Retinal pigment epithelial cell (primary cell): ENCODE measurements around the gene ZMAT1.
"Not testable (repeated sequence)": the region's sequence is repeated elsewhere in the genome, so short reads cannot be mapped to it uniquely, and the experiment has no call there.

Experiments used
- DNase-seq: peaks from one replicate; pipeline ENCODE4 v3.0.0-alpha.2; 2010; ENCODE audit warnings: low read depth
- H3K4me3 ChIP-seq: 2 replicates; pipeline ENCODE4 v1.5.1; 2011; ENCODE audit warnings: mild to moderate bottlenecking, low read length, control low read depth, moderate library complexity
- CTCF ChIP-seq: conservative IDR thresholded peaks from 2 replicates; pipeline ENCODE4 v1.5.1; 2011; ENCODE audit warnings: low read depth, low read length, control low read depth, inconsistent platforms

ZMAT1 gene

DNA sequence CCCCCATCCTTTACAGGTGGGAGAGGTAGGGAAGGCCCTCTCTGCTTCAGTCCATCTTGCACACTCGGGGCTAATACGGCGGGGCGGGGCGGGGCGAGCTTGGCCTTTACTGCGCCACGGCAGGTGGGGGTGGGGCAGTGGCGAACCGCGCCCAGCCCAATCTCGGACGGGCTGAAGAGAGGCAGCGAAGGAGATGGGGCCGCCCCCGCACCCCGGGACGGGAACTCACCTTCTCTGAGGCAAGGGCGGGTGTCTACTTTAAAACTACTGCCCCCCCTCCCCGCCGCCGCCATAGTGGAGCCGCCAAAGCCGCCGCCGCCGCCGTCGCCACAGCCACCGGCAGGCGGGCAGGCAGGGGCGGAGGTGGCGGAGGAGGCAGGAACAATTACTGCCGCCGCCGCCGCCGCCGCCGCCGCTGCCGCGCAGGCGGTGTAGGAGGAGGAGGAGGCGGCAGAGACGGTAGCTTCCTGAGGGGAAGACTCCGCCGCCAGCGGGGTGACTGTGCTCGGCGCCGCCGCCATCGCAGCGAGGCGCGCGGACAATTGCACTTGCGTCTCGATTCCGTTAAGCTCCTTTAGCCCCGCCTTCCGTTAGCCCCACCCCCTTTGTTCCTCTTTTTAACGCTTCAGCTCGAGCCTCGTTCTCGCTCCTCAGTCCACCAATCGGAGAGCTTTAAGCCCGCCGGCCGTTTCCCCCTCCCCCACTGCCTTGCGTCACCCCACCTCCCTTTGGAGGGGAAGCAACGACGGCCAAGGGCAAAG lies at the start of gene ZMAT1:
Gene ZMAT1, minus strand, starts transcription at position 540 of the 761 bp plus-strand sequence. Its CDS starts 19 bp downstream, at position 521.
- DNase-seq: peak; percentile 67
- no peak for TF ChIP-seq CTCF
- H3K4me3 ChIP-seq: peak within 1 kb of the TSS; percentile 60

DNA sequence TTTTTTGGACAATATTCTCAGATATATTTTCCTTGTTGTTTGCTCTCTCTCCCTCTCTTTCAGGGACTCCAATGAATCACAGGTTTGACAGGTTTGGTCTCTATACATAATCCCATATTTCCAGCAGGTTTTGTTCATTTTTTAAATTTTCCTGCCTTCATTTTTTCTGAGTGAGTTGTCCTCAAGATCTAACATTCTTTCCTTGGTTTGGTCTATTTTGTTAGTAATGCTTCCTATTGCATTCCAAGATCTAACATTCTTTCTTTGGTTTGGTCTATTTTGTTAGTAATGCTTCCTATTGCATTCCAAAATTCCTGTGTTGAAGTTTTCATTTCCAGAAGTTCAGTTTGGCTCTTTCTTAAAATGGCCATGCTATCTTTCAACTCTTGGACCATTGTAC lies 45.3 kb upstream of the ZMAT1 start:
- H3K4me3 ChIP-seq: no peak overlapping the region
- no peak for TF ChIP-seq CTCF
- DNase-seq: no peak

GRCh38 chrX:101973066-101973465 lies 41.2 kb upstream of the ZMAT1 start:
- no peak overlapping the region for H3K4me3 ChIP-seq
- DNase-seq: no peak
- no peak for TF ChIP-seq CTCF

- H3K4me3 ChIP-seq, DNase-seq: not testable (repeated sequence)
These were observed 33.2 kb upstream of the ZMAT1 start for GRCh38 chrX:101964923-101965539.

DNA sequence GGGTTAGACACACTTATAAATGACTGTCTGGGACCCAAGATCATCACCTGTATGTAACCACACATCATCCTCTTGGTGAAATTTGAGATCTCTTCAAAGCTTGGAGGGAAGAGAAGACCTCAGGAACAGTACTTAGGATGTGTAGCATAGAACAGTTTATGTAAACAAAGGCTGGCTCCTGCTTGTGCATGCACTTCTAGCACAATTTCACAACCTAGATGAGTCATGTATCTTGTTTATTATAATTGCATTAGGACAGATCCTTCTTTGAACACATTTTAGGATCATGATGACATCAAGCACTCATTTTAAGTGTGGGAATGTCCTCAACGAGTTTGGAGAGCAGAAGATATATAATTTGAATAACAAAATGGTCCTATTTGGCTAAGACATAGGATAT lies 26.3 kb upstream of the ZMAT1 start:
- DNase-seq: no peak
- H3K4me3 ChIP-seq: no peak overlapping the region
- no peak for TF ChIP-seq CTCF

DNA sequence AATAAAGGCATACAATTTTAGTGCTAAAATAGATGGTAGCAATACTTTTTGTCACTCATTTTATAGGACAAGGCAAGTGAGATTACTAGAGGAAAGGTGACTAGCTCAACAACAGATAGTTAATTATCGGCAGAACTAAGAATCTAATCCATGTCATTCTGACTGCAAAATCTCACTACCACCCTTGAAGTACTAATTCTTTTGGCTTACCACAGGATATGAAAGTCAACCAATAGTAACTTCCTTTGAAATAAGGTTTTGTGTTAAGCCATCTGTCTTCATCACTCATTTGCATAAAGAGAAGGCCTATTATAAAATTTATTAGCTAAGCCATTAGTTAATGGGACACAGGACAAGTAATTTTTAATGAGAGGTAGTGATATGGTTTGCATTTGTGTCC lies 25.3 kb upstream of the ZMAT1 start:
- TF ChIP-seq CTCF: no peak
- no peak overlapping the region for H3K4me3 ChIP-seq
- DNase-seq: no peak

DNA sequence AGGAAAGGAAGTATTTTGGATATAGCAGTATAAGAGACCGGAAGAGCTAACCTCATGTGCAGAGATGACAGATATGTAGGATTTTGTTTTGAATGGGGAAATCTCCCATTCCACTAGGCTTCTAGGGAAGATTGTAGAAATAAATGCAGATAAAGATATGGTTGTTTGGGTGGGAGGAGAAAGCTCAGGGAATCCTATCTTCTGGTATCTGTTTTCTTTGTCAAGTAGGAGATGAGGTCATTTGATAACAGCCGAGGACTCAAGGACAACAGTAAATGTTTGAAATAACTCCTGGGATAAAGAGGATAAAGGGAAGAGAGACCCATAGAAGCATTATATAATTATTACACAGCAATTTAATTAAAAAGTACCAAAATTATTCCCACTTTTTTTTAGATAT lies 24.7 kb upstream of the ZMAT1 start:
- no peak for DNase-seq
- no peak for TF ChIP-seq CTCF
- H3K4me3 ChIP-seq: no peak overlapping the region
